Lung (tissue), 12 donors: Measurements from ENCODE around the gene TRAM2. TPM values are rescaled to one million over a fixed set of nuclear protein-coding genes. Genes with fewer than 3 reads are reported as not detected.

ENCODE experiments used
- ATAC-seq: fragments of 200-7000 bp; cut with Tn5 transposase; one replicate; pipeline ENCODE4 v1.9.1; 2020; ENCODE audit warnings: moderate number of reproducible peaks; ENCODE audit not compliant: insufficient read depth, low FRiP score
- DNase-seq, 3 donors: peaks; one replicate each; pipeline ENCODE4 v3.0.0-alpha.2; 2013 to 2017
- H3K27ac ChIP-seq, 2 donors: one replicate each; pipeline ENCODE4 v1.5.1; 2013; ENCODE audit warnings: mild to moderate bottlenecking in 2 of 2, moderate library complexity in 2 of 2, control low read depth in 1 of 2, inconsistent platforms in 1 of 2, low read depth in 1 of 2, low read length in 1 of 2
- H3K27me3 ChIP-seq, 3 donors: one replicate each; pipeline ENCODE4 v1.5.1; 2013; ENCODE audit warnings: low read length in 2 of 3; ENCODE audit not compliant: control insufficient read depth in 3 of 3, insufficient read depth in 3 of 3
- H3K36me3 ChIP-seq, 4 donors: one replicate each; pipeline ENCODE4 v1.5.1; 2013; ENCODE audit warnings: low read length in 4 of 4, mild to moderate bottlenecking in 1 of 4, moderate library complexity in 1 of 4; ENCODE audit not compliant: control insufficient read depth in 4 of 4, insufficient read depth in 4 of 4
- H3K4me1 ChIP-seq, 5 donors: one replicate each; pipeline ENCODE4 v1.5.1; 2013; ENCODE audit warnings: low read length in 5 of 5, mild to moderate bottlenecking in 2 of 5, moderate library complexity in 1 of 5; ENCODE audit not compliant: control insufficient read depth in 5 of 5, insufficient read depth in 5 of 5
- H3K4me3 ChIP-seq: one replicate; pipeline ENCODE4 v1.5.1; 2013; ENCODE audit warnings: mild to moderate bottlenecking, control low read depth, moderate library complexity
- H3K9ac ChIP-seq, 2 donors: one replicate each; pipeline ENCODE4 v1.5.1; 2013; ENCODE audit warnings: low read length in 2 of 2, control low read depth in 1 of 2; ENCODE audit not compliant: insufficient read depth in 1 of 2
- H3K9me3 ChIP-seq, 4 donors: one replicate each; pipeline ENCODE4 v1.5.1; 2013; ENCODE audit warnings: low read length in 3 of 4, mild to moderate bottlenecking in 1 of 4, moderate library complexity in 1 of 4; ENCODE audit not compliant: control insufficient read depth in 4 of 4, insufficient read depth in 3 of 4
- WGBS, 2 donors: extraction: QIAGEN DNeasy Blood & Tissue Kit; methylation state at CpG; one replicate each; pipeline ENCODE4 v1.1.7; 2013; 5-methylcytosine and 5-hydroxymethylcytosine counted together
- polyA plus RNA-seq, 2 donors: library from polyadenylated mRNA; stranded (reverse); fragments of 200-250 nt; gene quantifications; one replicate each; pipeline ENCODE4 v1.2.1, GENCODE V29; 2013
- total RNA-seq, 2 donors: library from RNA; depleted of rRNA in 1 of 2; stranded (reverse); fragments of >200 nt in 1 of 2; gene quantifications; one replicate each; pipeline ENCODE4 v1.2.1, GENCODE V29; 2014 to 2021
- TF ChIP-seq, protein P1 (sequence below): IDR thresholded peaks from 2 replicates; pipeline ENCODE4 v1.5.1; 2012; ENCODE audit warnings: mild to moderate bottlenecking; ENCODE audit errors: control extremely low read depth, extremely low read depth
- donor health status: control.
- donor health status: control.
- donor health status: Bipolar disorder and iron deficiency.
- donor health status: healthy.
- donor health status: DM: yes; HTN: yes; CAD: no.

Gene TRAM2
- total and polyA plus RNA-seq, 4 donors = 4.4 to 33.4 (median 15.2) TPM

DNA sequence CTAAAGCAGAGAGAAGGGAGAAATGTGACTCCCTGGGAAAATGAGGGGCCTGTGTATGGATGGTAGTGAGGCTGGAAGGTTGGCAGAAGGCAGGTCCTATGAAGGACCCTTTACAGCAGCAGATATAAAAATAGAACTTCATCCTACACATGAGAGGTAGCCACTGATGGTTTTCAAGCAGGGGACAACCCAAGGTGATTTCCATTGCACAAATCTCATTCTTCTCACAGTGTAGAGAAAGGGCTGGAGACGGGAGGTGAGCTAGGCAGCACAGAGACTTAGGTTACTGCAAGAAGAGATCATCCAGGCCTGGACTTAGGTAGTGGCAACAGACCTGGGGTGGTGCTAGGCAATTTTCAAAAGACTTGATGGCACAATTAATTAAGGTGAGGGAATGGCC is 30.7 kb downstream of the TRAM2 start:
- no peaks in the 10 kb centered on the region for H3K9me3 ChIP-seq
- DNase-seq (no peak), ATAC-seq (no peak)
- no peak overlapping the region for H3K9ac ChIP-seq
- no peaks in the 10 kb centered on the region for H3K27me3 ChIP-seq
- H3K36me3 ChIP-seq = peaks cover 0 to 4% (median 0%) of the 10 kb centered on the region in 4 donors
- TF ChIP-seq, protein P1, sequence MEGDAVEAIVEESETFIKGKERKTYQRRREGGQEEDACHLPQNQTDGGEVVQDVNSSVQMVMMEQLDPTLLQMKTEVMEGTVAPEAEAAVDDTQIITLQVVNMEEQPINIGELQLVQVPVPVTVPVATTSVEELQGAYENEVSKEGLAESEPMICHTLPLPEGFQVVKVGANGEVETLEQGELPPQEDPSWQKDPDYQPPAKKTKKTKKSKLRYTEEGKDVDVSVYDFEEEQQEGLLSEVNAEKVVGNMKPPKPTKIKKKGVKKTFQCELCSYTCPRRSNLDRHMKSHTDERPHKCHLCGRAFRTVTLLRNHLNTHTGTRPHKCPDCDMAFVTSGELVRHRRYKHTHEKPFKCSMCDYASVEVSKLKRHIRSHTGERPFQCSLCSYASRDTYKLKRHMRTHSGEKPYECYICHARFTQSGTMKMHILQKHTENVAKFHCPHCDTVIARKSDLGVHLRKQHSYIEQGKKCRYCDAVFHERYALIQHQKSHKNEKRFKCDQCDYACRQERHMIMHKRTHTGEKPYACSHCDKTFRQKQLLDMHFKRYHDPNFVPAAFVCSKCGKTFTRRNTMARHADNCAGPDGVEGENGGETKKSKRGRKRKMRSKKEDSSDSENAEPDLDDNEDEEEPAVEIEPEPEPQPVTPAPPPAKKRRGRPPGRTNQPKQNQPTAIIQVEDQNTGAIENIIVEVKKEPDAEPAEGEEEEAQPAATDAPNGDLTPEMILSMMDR = no peak
- peak overlapping the region in 1 of 2 donors; percentile 4 for H3K27ac ChIP-seq
- H3K4me1 ChIP-seq = peaks cover 20 to 47% (median 28%) of the 10 kb centered on the region in 5 donors
- WGBS, 2 donors = 90 to 94% methylated on average over 1 of the region's 1 CpG
- no peak overlapping the region for H3K4me3 ChIP-seq

DNA sequence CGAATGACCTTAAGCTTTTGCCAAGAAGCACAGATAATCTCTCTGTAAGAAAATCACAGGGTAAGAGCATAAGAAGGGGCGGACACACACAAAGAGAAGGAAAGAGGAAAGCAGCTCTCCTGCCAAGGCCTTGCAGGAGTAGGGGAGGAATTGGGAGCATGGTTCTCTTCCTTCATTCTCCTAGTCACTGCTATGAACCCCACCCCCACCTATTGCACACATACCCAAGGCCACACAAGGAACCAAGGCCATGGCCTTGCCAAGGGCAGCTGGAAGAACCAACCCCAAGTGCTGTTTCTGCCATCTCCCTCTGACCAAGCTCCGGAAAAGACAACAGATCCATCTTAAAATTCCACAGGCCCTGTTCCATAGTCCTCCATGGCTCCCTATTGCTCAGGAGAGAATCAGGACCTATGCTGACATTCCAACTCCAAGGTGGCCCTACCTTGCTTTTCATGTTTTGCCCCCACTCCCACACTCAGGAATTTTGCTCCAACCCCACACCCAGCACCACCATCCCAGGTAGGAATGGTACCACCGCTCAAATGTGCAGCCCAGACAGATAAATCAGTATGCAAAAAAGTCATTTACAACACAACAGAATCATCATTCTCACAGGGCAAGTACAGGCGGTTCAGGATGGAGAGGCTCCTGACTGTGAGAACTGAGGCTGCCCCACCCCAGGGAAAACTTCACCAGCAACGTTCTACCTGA is 31.3 kb downstream of the TRAM2 start:
- H3K4me3 ChIP-seq = no peak overlapping the region
- TF ChIP-seq, protein P1 = no peak
- H3K36me3 ChIP-seq = peaks cover 0 to 4% (median 0%) of the 10 kb centered on the region in 4 donors
- DNase-seq (no peak), ATAC-seq (no peak)
- H3K4me1 ChIP-seq = peaks cover 17 to 49% (median 28%) of the 10 kb centered on the region in 5 donors
- H3K9me3 ChIP-seq = no peaks in the 10 kb centered on the region
- no peaks in the 10 kb centered on the region for H3K27me3 ChIP-seq
- no peak overlapping the region for H3K9ac ChIP-seq
- peak overlapping the region in 1 of 2 donors; percentile 34 for H3K27ac ChIP-seq
- 83 to 85% methylated on average over 6 of the region's 6 CpGs for WGBS, 2 donors

DNA sequence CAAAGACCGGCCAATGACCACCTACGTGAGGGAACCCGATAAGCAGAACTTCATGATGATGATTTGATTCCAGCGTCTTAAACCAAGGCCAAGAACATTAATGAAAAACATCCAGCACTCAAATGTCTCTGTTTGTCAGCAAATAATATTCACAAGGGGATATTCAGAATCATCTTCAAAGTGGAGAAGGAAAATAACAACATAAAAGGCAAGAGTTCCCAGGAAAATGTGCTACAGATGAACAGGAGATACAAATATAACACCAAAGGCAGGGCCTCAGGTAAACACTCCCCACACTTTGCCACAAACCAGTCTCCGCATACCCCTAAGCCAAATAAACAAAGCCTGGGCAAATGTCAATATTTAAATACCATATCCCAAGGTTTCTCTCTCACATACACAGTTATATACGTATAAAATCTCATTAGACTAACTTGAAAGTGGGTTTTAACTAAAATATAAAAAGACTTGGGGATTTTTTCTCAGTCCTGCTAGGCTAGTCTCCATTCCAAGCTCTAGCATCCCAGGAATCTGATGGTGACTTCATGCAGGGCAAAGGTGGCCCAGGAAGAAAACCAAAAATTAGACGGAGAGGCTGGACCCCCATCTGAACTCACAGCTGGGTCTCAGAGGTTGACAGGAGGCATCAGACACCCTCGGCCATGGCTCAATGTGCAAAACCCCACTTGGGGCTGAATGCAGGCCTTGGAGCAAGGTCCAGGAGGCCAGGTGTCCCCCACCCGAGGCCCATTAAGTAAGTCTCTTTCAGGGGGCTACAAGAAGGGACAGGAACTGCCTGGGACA is 32.1 kb downstream of the TRAM2 start:
- Histone ChIP-seq H3K9ac (no peak overlapping the region), H3K27me3 (no peaks in the 10 kb centered on the region), H3K9me3 (no peaks in the 10 kb centered on the region), H3K4me3 (no peak overlapping the region), H3K27ac (peak overlapping the region in 1 of 2 donors; percentile 93), H3K36me3 (peaks cover 0 to 4% (median 0%) of the 10 kb centered on the region in 4 donors), H3K4me1 (peaks cover 17 to 55% (median 27%) of the 10 kb centered on the region in 5 donors)
- no peak for ATAC-seq
- DNase-seq = no peak
- 82 to 90% methylated on average over 9 of the region's 9 CpGs for WGBS, 2 donors
- TF ChIP-seq, protein P1 = no peak
